HG03571 (cell line): ENCODE data around the gene PRSS2.

Experiments
- ATAC-seq: cut with Tn5 transposase; IDR thresholded peaks from one replicate; pipeline ENCODE4 v1.9.1; 2021; ENCODE audit not compliant: unreplicated experiment

The PRSS2 gene

DNA sequence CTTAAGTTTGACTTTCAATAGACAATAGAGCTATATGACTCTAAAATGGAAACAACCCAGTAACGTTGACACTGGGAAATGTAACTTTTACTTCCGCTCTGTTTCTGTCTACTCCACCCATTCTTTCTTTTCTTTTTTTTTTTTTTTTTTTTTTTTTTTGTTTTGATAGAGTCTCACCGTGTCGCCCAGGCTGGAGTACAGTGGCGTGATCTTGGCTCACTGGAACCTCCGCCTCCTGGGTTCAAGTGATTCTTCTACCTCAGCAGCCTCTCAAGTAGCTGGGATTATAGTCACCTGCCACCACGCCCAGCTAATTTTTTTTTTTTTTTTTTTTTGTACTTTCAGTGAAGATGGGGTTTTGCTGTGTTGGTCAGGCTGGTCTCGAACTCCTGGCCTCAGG lies 13.9 kb downstream of the PRSS2 start:
- ATAC-seq: no peak

DNA sequence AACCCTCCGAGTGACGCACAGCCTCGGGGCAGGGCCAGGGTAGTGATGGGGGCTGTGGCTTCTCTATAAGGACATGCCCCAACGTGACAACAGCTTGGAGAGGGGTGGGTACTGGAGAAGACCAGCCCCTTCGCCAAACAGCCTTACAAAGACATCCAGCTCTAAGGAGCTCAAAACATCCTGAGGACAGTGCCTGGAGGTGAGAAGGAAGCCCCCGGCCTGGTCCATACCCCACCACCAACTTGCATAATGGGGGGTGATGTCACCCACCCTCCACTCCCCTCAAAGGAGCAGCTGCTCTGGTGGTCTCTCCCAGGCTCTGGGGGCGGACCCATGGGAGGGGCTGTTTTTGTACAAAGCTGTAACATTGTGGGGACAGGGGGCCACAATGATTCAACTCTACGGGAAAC lies 15.1 kb downstream of the PRSS2 start:
- no peak for ATAC-seq

DNA sequence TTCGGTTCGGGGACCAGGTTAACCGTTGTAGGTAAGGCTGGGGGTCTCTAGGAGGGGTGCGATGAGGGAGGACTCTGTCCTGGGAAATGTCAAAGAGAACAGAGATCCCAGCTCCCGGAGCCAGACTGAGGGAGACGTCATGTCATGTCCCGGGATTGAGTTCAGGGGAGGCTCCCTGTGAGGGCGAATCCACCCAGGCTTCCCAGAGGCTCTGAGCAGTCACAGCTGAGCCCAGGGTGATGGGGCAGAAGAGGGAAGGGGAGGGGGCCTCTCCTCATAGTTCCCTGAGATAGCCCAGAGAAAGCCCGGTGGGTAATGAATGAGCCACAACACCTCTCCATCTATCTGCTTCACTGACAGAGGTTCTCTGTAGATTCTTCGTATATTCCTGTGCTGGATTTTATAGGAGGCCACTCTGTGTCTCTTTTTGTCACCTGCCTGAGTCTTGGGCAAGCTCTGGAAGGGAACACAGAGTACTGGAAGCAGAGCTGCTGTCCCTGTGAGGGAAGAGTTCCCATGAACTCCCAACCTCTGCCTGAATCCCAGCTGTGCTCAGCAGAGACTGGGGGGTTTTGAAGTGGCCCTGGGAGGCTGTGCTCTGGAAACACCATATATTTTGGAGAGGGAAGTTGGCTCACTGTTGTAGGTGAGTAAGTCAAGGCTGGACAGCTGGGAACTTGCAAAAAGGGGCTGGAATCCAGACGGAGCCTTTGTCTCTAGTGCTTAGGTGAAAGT lies 16.4 kb downstream of the PRSS2 start:
- ATAC-seq: no peak

DNA sequence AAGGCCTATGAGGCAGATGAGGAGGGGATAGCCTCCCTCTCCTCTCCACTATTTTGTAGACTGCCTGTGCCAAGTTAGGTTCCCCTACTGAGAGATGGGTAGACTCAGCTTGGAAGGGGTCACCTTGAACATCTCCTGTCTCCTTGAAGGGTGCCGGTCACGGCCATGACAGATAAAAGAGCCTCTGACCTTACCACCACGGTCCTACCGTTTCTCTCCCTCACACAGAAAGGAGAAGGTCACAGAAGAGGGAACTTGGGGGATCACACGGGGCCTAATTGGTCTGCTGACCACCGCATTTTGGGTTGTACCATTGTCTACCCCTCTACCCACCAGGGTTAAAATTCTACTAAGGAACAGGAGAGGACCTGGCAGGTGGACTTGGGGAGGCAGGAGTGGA lies 17.0 kb downstream of the PRSS2 start:
- no peak for ATAC-seq

DNA sequence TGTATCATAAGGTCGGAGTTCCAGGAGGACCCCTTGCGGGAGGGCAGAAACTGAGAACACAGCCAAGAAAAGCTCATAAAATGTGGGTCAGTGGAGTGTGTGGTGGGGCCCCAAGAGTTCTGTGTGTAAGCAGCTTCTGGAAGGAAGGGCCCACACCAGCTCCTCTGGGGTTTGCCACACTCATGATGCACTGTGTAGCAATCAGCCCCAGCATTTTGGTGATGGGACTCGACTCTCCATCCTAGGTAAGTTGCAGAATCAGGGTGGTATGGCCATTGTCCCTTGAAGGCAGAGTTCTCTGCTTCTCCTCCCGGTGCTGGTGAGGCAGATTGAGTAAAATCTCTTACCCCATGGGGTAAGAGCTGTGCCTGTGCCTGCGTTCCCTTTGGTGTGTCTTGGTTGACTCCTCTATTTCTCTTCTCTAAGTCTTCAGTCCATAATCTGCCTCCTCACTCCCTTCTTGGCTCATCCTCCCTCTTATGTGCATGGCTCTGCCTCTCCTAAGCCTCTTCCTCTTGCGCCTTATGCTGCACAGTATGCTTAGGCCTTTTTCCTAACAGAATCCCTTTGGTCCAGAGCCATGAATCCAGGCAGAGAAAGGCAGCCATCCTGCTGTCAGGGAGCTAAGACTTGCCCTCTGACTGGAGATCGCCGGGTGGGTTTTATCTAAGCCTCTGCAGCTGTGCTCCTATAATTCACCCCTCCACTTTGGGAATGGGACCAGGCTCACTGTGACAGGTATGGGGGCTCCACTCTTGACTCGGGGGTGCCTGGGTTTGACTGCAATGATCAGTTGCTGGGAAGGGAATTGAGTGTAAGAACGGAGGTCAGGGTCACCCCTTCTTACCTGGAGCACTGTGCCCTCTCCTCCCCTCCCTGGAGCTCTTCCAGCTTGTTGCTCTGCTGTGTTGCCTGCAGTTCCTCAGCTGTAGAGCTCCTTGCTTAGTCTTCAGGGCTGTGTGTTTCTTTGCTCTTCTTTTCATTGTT lies 17.8 kb downstream of the PRSS2 start:
- ATAC-seq: no peak

DNA sequence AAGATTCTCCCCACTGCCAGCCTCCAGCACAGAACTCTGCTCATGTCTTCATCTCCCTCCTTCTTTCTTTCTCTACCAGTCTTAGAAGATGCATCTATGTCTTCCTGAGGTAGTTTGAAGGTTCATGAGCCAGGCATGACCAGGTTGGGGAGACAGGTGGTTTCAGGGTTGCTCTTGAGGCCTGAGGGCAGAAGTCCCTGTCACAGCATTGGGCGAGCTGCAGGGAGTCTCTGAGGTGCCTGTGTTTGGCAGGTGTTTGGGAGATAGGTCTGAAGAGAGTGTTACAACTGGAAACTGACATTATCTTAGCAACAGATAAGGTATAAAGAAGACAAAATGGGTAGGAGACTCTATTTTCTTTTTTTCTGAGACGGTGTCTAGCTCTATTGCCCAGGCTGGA lies 18.7 kb downstream of the PRSS2 start:
- ATAC-seq: no peak

DNA sequence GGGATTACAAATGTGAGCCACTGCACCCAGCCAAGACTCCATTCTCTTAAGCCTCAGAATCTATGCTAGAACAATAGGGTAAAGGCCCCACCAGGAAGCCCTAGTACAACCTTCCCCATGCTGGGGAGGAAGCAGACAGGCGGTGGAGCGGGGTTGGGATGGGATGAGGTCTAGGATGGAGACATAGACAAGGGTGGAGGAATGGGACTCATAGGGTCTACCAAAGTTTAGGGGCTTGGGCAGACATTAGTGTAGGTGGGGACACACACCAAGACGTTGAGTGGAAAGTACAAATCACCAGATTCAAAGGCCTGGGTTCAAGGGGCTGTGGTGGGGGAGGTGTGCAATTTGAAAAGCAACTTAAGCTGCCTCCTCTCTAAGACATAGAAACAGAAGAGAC lies 19.3 kb downstream of the PRSS2 start:
- no peak for ATAC-seq

DNA sequence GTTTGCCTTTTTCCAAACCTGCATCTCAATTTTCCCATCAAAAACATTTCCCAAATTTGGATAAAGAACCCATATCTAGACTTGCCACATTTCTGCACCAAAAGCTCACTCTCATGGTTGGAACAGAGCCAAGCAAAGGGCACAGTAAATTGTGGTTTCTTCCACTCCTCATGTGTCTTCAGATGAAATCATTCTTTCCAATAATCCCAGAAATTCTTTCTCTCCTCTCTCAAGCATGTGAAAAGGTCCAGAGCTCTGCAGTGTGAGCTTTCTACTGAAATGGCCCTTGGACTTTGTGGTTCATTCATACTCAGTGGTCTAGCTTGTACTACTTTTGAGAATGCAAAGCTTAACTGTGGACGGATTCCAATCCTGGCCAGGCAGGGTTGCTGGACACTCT lies 19.8 kb downstream of the PRSS2 start:
- no peak for ATAC-seq

DNA sequence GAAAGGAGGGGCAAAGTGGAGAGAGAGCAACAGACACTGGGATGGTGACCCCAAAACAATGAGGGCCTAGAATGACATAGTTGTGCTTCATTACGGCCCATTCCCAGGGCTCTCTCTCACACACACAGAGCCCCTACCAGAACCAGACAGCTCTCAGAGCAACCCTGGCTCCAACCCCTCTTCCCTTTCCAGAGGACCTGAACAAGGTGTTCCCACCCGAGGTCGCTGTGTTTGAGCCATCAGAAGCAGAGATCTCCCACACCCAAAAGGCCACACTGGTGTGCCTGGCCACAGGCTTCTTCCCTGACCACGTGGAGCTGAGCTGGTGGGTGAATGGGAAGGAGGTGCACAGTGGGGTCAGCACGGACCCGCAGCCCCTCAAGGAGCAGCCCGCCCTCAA lies 20.7 kb downstream of the PRSS2 start:
- no peak for ATAC-seq

DNA sequence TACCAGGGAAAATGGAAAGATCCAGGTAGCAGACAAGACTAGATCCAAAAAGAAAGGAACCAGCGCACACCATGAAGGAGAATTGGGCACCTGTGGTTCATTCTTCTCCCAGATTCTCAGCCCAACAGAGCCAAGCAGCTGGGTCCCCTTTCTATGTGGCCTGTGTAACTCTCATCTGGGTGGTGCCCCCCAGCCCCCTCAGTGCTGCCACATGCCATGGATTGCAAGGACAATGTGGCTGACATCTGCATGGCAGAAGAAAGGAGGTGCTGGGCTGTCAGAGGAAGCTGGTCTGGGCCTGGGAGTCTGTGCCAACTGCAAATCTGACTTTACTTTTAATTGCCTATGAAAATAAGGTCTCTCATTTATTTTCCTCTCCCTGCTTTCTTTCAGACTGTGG lies 21.4 kb downstream of the PRSS2 start:
- ATAC-seq: no peak

DNA sequence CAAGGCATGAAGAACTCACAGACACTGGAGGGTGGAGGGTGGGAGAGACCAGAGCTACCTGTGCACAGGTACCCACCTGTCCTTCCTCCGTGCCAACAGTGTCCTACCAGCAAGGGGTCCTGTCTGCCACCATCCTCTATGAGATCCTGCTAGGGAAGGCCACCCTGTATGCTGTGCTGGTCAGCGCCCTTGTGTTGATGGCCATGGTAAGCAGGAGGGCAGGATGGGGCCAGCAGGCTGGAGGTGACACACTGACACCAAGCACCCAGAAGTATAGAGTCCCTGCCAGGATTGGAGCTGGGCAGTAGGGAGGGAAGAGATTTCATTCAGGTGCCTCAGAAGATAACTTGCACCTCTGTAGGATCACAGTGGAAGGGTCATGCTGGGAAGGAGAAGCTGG lies 21.8 kb downstream of the PRSS2 start:
- ATAC-seq: no peak

DNA sequence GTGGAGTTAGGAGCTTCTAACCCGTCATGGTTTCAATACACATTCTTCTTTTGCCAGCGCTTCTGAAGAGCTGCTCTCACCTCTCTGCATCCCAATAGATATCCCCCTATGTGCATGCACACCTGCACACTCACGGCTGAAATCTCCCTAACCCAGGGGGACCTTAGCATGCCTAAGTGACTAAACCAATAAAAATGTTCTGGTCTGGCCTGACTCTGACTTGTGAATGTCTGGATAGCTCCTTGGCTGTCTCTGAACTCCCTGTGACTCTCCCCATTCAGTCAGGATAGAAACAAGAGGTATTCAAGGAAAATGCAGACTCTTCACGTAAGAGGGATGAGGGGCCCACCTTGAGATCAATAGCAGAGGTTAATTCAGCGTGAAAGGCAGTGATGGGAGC lies 22.4 kb downstream of the PRSS2 start:
- ATAC-seq: no peak

DNA sequence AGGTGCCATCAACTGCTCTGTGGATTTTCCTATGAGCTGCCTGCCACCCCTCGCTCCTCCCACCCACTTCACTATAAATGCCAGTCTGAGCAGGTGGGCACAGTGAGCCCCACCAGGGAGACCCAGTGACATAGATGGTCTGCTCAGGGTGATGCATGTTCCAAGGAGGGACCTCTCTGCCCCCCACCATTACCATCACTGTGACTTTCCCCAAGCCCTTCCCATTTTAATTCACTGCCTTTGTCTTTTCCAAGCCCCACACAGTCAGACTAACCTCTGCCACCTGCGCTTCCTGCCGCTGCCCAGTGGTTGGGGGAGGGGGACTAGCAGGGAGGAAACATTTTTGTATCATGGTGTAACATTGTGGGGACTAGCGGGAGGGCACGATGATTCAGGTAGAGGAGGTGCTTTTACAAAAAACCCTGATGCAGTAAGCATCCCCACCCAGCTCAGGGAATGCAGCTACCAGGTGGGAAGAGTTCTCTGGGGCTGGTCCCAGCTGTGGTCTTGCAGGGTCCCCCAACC lies 24.6 kb downstream of the PRSS2 start:
- ATAC-seq: no peak

DNA sequence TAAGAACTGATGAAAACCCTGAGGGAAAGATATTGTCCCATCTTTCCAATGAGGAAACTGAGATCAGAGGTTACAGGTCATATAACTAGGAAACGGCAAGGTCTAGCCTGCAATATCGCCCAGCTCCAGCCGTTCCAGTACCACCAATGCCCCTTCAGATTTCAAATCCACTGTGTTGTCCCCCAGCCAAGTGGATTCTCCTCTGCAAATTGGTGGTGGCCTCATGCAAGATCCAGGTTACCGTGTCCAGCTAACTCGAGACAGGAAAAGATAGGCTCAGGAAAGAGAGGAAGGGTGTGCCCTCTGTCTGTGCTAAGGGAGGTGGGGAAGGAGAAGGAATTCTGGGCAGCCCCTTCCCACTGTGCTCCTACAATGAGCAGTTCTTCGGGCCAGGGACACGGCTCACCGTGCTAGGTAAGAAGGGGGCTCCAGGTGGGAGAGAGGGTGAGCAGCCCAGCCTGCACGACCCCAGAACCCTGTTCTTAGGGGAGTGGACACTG lies 25.3 kb downstream of the PRSS2 start:
- ATAC-seq: no peak

DNA sequence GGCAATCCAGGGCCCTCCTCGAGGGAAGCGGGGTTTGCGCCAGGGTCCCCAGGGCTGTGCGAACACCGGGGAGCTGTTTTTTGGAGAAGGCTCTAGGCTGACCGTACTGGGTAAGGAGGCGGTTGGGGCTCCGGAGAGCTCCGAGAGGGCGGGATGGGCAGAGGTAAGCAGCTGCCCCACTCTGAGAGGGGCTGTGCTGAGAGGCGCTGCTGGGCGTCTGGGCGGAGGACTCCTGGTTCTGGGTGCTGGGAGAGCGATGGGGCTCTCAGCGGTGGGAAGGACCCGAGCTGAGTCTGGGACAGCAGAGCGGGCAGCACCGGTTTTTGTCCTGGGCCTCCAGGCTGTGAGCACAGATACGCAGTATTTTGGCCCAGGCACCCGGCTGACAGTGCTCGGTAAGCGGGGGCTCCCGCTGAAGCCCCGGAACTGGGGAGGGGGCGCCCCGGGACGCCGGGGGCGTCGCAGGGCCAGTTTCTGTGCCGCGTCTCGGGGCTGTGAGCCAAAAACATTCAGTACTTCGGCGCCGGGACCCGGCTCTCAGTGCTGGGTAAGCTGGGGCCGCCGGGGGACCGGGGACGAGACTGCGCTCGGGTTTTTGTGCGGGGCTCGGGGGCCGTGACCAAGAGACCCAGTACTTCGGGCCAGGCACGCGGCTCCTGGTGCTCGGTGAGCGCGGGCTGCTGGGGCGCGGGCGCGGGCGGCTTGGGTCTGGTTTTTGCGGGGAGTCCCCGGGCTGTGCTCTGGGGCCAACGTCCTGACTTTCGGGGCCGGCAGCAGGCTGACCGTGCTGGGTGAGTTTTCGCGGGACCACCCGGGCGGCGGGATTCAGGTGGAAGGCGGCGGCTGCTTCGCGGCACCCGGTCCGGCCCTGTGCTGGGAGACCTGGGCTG lies 26.0 kb downstream of the PRSS2 start:
- ATAC-seq: peak; percentile 38

DNA sequence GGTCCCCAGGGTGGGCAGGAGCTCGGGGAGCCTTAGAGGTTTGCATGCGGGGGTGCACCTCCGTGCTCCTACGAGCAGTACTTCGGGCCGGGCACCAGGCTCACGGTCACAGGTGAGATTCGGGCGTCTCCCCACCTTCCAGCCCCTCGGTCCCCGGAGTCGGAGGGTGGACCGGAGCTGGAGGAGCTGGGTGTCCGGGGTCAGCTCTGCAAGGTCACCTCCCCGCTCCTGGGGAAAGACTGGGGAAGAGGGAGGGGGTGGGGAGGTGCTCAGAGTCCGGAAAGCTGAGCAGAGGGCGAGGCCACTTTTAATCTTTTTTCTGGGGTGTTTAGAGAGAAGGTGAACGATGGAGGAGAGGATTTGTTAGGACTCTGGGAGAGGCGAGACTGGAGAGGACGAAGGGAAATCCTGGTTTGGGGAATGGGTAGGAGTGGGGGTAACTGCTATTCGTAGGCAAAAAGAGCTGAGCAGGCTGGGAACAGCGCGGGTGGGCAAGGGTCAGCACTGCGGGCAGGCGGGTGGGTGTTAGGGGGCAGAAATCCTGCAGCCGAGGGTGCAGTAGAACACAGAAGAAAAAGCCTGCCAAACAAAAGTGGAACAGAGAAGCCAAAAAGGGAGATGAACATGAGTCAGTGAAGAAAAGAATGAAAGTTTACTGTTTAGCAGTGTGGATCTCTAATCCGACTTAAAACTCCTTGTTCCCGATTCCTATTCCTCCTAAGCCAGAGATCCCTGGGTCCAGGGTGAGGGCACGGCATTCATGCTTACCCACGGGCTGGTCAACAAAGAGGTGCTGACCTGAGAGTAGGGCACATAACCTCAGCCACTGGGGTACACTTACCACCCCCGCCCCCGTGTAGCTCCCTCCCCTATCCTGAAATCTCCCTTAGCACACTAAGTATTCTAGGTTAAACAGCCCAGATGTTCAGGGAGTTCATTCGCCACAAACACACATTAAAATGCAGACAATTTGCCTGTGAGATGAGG lies 26.9 kb downstream of the PRSS2 start:
- ATAC-seq: peak; percentile 39

DNA sequence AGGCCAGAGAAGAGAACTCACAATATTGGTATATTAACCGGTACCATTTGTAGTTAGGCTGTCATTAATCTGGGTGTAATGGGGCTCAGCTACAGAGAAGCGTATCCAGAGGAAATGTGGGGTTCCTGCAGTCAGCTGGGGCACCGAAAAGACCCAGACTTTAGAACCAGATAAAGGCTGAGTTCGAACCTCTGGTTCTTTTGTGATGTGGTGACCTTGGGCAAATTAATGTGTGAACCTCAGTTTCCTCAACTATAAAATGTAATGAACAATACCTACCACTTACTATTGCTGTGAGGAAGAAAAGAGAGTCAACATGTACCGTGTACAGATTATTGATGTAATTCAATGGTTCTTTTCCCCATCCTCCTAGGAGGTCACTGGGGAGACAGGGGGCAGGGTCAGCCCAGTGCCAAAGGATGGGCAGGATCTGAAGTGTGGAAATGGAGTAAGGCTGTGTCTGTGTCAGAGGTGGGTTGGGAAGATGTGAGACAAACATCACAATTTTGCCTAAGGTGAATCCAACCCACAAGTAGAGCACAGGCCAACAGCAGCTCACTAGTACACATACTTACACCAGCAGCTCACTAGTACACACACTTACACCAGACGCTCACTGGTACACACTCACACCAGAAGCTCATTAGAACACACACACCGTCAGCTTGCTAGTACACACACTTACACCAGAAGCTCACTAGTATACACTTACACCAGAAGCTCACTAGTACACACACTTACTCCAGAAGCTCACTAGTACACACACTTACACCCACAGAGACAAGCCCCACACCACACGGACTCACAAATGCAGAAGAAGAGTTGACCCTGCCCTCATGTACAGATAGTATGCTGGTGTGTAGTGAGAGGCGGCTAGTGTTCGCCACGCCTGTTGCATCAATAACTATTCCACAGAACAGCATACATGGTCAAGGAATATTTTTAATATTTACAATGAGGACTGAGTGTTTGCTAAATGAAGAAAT lies 28.0 kb downstream of the PRSS2 start:
- ATAC-seq: no peak

DNA sequence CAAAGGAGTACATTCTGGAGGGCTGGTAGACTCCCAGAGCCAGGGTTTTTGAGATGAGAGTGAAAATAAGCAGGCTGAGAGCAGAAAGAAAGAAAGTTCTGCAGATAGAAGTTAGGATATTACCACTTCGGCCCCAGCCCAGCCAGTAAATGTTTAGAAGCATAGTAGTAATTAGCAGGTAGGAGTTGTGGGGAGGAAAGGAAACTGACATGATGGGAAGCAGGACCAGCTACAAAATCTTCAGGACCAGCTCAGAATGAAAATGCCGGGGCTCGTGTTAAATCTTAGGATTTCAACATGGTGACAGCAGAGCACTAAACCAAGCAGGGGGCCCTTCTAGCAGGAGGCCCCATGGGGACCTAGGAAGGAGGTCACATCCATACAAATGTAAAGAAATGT lies 28.7 kb downstream of the PRSS2 start:
- ATAC-seq: no peak
